ENCODE measurements around the gene TRAPPC3L. TPM values are rescaled to one million over a fixed set of nuclear protein-coding genes. Genes with fewer than 3 reads are reported as not detected.

TRAPPC3L gene
- total RNA-seq, 1 experiment from 2014 or later = not detected

DNA sequence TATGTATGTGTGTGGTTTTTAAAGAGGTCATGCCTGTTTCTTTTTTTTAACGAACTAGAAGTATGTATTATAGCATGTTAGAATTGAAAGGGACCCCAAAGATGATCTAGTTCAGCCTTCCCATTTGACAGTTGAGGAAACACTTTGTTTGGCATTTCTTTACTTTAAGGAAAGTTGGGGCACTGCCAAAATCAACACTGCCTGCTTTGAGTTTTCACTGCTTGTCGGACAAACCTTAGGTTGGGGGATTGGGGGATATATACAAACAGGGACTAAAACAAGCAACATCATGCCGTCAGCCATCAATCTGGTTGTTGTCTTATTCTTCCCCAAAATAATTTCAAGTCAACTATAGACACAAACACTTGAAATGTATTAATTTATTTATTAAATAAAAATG lies 98.4 kb downstream of the TRAPPC3L start:
- no peaks in the 10 kb centered on the region for H3K9me3 ChIP-seq (ENCODE audit: control insufficient read depth, insufficient read depth, low read depth, low read length)
- DNase-seq (ENCODE audit: low read depth, low spot score) = no peak
- no peaks in the 10 kb centered on the region for H3K27me3 ChIP-seq (ENCODE audit: control insufficient read depth, insufficient read depth, low read length)
- H3K4me3 ChIP-seq (ENCODE audit: low read depth in 2 of 2, low read length in 2 of 2) = no peak overlapping the region
- intact Hi-C loops (cut with micrococcal nuclease; ENCODE audit: unreplicated experiment) (no loop called here), in situ Hi-C loops (cut with HindIII; ENCODE audit: low pct_unique_long_range_greater_than_20kb, low sequenced_read_pairs) (no loop called here)
- ChIA-PET POLR2A (no interaction called here), CTCF (no interaction called here)
- no peaks in the 10 kb centered on the region for H3K36me3 ChIP-seq (ENCODE audit: control insufficient read depth, insufficient read depth, low read length)
- H3K4me1 ChIP-seq (ENCODE audit: control insufficient read depth, insufficient read depth, low read length) = no peaks in the 10 kb centered on the region
- H3K27ac ChIP-seq (ENCODE audit: low read length) = no peak overlapping the region
- no peak for ATAC-seq
- TF ChIP-seq, protein P1, sequence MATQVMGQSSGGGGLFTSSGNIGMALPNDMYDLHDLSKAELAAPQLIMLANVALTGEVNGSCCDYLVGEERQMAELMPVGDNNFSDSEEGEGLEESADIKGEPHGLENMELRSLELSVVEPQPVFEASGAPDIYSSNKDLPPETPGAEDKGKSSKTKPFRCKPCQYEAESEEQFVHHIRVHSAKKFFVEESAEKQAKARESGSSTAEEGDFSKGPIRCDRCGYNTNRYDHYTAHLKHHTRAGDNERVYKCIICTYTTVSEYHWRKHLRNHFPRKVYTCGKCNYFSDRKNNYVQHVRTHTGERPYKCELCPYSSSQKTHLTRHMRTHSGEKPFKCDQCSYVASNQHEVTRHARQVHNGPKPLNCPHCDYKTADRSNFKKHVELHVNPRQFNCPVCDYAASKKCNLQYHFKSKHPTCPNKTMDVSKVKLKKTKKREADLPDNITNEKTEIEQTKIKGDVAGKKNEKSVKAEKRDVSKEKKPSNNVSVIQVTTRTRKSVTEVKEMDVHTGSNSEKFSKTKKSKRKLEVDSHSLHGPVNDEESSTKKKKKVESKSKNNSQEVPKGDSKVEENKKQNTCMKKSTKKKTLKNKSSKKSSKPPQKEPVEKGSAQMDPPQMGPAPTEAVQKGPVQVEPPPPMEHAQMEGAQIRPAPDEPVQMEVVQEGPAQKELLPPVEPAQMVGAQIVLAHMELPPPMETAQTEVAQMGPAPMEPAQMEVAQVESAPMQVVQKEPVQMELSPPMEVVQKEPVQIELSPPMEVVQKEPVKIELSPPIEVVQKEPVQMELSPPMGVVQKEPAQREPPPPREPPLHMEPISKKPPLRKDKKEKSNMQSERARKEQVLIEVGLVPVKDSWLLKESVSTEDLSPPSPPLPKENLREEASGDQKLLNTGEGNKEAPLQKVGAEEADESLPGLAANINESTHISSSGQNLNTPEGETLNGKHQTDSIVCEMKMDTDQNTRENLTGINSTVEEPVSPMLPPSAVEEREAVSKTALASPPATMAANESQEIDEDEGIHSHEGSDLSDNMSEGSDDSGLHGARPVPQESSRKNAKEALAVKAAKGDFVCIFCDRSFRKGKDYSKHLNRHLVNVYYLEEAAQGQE (IDR thresholded peaks at IDR 0.05; ENCODE audit: insufficient read depth in 1 of 2, low read depth in 2 of 2, low read length in 1 of 2) = no peak
- TF ChIP-seq SIN3A (IDR thresholded peaks at IDR 0.05; ENCODE audit: borderline replicate concordance, insufficient read depth, low read depth, low read length) (no peak), TCF7L2 (IDR thresholded peaks at IDR 0.05; ENCODE audit: low read depth, low read length) (no peak), POLR2AphosphoS5 (IDR thresholded peaks at IDR 0.05; ENCODE audit: low read depth, low read length) (no peak)
- TF ChIP-seq, protein P2, sequence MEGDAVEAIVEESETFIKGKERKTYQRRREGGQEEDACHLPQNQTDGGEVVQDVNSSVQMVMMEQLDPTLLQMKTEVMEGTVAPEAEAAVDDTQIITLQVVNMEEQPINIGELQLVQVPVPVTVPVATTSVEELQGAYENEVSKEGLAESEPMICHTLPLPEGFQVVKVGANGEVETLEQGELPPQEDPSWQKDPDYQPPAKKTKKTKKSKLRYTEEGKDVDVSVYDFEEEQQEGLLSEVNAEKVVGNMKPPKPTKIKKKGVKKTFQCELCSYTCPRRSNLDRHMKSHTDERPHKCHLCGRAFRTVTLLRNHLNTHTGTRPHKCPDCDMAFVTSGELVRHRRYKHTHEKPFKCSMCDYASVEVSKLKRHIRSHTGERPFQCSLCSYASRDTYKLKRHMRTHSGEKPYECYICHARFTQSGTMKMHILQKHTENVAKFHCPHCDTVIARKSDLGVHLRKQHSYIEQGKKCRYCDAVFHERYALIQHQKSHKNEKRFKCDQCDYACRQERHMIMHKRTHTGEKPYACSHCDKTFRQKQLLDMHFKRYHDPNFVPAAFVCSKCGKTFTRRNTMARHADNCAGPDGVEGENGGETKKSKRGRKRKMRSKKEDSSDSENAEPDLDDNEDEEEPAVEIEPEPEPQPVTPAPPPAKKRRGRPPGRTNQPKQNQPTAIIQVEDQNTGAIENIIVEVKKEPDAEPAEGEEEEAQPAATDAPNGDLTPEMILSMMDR (IDR thresholded peaks at IDR 0.05) = no peak
- no TSS peak for BruUV-seq (replicated peaks)

DNA sequence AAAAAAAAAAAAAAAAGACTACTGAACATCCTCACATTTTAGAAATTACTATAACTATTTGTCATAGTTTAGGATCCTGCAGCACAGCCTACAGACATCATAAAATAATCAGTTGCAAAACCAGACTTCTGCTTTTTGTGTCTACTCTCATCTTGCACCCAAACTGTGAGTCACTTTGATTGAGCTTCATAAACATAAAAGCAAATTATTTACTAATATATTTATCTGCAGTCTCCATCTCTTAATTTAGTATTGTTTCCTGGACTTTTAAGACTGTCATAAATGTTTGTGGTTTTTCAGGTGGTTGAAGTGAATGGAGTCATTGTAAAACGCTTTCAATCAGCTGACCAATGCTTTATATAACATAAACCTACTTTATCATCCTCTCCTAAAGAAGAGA lies 99.1 kb downstream of the TRAPPC3L start:
- TF ChIP-seq POLR2AphosphoS5 (IDR thresholded peaks at IDR 0.05; ENCODE audit: low read depth, low read length) (no peak), SIN3A (IDR thresholded peaks at IDR 0.05; ENCODE audit: borderline replicate concordance, insufficient read depth, low read depth, low read length) (no peak), TCF7L2 (IDR thresholded peaks at IDR 0.05; ENCODE audit: low read depth, low read length) (no peak)
- TF ChIP-seq, protein P1 (IDR thresholded peaks at IDR 0.05; ENCODE audit: insufficient read depth in 1 of 2, low read depth in 2 of 2, low read length in 1 of 2) = no peak
- TF ChIP-seq, protein P2 (IDR thresholded peaks at IDR 0.05) = no peak
- POLR2A ChIA-PET = interaction anchor here (0.6 kb wide), 1 partner anchor 1621 kb away, joined by 5 read pairs; no protein-coding TSS in a partner anchor
- no peaks in the 10 kb centered on the region; the same call in 1 of the 2 replicates for H3K27me3 ChIP-seq (ENCODE audit: control insufficient read depth, insufficient read depth, low read length)
- no peak for ATAC-seq
- CTCF ChIA-PET = no interaction called here
- no TSS peak for BruUV-seq (replicated peaks)
- H3K4me3 ChIP-seq (ENCODE audit: low read depth in 2 of 2, low read length in 2 of 2) = no peak overlapping the region
- intact Hi-C loops (cut with micrococcal nuclease; ENCODE audit: unreplicated experiment) (no loop called here), in situ Hi-C loops (cut with HindIII; ENCODE audit: low pct_unique_long_range_greater_than_20kb, low sequenced_read_pairs) (no loop called here)
- no peak for DNase-seq (ENCODE audit: low read depth, low spot score)
- no peaks in the 10 kb centered on the region for H3K4me1 ChIP-seq (ENCODE audit: control insufficient read depth, insufficient read depth, low read length)
- no peaks in the 10 kb centered on the region for H3K9me3 ChIP-seq (ENCODE audit: control insufficient read depth, insufficient read depth, low read depth, low read length)
- no peak overlapping the region for H3K27ac ChIP-seq (ENCODE audit: low read length)
- H3K36me3 ChIP-seq (ENCODE audit: control insufficient read depth, insufficient read depth, low read length) = no peaks in the 10 kb centered on the region
